ENCODE measurements around the gene NACC2. TPM values are rescaled to one million over a fixed set of nuclear protein-coding genes. Genes with fewer than 3 reads are reported as not detected.

NACC2 gene, protein sequence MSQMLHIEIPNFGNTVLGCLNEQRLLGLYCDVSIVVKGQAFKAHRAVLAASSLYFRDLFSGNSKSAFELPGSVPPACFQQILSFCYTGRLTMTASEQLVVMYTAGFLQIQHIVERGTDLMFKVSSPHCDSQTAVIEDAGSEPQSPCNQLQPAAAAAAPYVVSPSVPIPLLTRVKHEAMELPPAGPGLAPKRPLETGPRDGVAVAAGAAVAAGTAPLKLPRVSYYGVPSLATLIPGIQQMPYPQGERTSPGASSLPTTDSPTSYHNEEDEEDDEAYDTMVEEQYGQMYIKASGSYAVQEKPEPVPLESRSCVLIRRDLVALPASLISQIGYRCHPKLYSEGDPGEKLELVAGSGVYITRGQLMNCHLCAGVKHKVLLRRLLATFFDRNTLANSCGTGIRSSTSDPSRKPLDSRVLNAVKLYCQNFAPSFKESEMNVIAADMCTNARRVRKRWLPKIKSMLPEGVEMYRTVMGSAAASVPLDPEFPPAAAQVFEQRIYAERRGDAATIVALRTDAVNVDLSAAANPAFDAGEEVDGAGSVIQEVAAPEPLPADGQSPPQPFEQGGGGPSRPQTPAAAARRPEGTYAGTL
- total RNA-seq, result 10 to 100 TPM; 28.6 to 38.5 TPM
- long read RNA-seq, partial matches to known transcripts, result 0 of 41 reads
- long read RNA-seq, other reads (novel, unspliced or antisense), result 41 of 41 reads

DNA sequence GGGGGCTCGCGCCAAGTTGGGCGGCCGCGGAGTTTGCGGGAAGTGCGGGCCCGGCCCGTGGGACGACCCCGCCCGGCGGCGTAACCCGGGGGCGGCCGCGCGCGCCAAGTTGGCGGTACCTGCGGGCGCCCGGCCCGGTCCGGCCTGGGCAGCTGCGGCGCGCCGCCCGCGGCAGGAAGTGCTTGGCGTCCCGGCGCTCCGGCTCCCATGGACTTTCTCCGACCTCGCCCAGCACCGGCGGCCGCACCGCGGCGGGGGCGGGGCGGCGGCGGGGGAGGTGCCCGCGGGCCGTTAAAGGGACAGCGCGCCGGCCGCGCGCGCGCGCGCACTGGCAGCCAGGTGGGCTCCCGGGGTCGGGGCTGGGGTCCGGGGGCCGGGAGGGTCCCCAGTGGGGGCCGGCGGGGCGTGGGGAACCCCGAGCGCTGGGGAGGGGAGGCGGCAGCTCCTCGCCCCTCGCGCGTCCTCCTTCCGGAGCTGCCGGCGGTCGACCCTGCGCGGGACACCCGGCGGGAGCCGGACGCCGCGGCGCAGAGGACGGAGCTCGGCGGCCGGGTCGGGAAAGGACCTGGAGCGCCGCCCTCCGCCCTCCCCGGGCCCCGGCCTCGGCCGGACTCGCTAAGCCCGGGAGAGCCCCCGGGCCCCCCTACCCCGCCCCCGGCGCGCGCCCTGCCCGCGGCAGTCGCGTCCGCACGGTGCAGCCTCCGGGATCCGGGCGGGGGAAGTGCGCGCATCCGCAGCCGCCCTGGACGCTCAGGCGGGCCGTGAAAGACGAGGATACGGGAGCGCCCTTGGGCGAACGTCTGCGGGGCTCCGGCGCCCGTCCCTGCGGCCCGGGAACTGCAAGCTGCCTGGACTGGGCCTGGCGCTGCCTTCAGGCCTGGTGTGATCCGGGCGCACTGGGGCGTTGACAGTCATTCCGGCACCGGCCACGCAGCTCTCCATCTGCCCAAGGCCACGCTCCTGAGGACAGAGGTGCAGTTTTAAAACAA, at the start of gene NACC2:
Gene NACC2, minus strand, starts transcription at position 220 of the 989 bp plus-strand sequence. CDS start 44,768 bp downstream, outside the sequence.
- DNase-seq (peak; percentile 79), ATAC-seq (peak; percentile 33 to 56)
- intact Hi-C loops (cut with DNase I), result no loop called here

DNA sequence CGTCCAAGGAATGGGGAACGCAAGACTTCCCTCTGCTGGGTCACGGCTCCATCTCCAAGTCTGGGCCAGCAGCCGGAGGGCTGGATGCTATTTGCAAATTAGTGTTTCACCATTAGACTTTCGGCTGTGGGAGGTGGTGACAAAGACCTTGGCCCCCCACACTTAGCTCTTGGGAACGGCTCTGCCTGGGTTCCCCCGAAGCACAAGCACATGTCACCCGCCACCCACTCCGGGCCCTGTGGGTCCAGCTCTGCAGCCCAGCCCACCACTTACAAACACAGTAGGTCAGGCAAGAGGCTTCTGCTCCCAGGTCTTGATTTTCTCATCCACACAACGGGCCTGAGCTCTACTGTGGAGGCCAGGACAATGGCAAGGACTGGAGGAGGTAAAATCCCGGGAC, 49.4 kb upstream of the NACC2 start:
- no peak for ATAC-seq
- no peak for DNase-seq
- intact Hi-C loops (cut with DNase I), result loop anchor here in 1 of 2 donors (5.0 to 10.0 kb wide), 2 partner anchors 60 to 138 kb away; no protein-coding TSS in a partner anchor

DNA sequence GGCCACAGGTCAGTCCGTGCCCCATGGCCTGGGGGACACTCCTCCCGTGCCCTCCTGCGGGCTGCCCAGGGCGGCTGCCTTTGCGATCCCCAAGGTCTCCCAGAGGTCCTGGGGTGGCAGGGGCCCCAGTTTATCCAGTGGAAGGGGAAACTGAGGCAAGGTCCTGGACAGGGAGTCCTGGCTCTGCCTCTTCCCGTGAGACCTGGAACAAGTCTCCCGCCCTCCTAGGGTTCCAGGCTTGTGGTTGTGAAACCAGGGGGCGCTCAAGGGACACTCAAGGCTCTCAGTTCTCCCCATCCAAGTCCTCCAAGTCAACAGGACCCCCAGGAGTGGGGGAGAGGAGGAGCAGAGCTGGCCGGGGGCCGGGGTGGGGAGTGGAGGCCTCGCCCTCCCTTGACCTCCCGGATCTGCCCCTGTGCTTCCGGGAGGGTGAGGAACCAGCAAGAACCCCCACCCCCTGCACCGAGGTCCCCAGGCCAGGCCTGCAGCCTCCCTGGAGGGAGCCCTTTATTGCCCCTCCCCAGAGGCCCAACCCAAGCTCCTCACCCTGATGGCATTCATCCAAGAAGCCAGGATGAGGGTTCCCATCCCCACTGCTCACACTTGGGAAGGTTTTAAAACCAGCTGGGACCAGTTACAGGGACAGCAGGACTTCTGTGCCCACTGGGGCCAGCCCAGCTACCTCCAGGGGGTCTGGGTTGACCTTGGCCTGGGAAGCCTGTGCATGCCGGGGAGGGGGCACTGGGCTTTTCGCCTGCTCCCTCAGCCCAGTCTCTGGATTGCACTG, 48.3 kb upstream of the NACC2 start:
- intact Hi-C loops (cut with DNase I), result loop anchor here in 1 of 2 donors (5.0 to 10.0 kb wide), 2 partner anchors 59 to 139 kb away; no protein-coding TSS in a partner anchor
- ATAC-seq, result no peak

DNA sequence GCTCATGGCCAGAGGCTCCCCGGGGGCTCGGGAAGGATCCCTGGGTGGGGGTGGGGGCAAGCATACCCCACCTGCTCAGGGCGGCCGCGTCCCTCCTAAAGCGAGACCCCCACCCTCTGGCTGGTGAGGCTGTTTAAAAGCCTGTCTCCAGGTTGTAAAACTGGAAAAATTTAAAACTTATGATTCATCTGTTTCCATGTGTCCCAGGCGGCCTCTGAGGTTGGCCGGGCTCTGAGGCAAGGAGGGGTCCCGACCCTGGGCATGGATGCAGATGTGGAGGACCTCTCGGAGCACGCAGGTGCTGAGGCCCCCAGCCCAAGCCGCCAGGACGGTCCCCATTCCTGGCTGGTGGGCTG, 47.7 kb upstream of the NACC2 start:
- intact Hi-C loops (cut with DNase I), result loop anchor here in 1 of 2 donors (5.0 to 10.0 kb wide), 2 partner anchors 58 to 139 kb away; no protein-coding TSS in a partner anchor
- ATAC-seq (no peak), DNase-seq (no peak)

More for the DNA sequence above, 48.3 kb upstream of the NACC2 start:
- DNase-seq, result no peak

DNA sequence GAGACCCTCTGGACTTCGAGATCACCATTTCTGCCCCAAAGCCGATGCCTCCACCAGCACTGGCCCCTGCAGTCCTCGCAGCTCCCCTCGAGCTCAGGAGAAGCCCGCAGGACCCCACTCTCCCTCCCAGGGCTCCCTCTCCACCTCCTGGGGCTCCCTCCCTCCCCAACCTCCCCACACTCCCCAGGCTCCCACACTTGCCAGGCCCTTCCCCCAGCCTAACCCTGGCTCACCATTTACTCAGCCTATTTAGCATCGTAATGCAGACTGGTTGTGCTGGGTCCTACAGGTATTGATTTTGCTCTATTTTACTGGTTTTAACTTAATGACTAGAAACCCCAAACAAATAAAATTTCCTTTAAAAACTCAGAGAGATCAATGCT, 47.3 kb upstream of the NACC2 start:
- ATAC-seq (no peak), DNase-seq (no peak)
- intact Hi-C loops (cut with DNase I), result loop anchor here in 1 of 2 donors (5.0 to 10.0 kb wide), 2 partner anchors 58 to 140 kb away; no protein-coding TSS in a partner anchor

DNA sequence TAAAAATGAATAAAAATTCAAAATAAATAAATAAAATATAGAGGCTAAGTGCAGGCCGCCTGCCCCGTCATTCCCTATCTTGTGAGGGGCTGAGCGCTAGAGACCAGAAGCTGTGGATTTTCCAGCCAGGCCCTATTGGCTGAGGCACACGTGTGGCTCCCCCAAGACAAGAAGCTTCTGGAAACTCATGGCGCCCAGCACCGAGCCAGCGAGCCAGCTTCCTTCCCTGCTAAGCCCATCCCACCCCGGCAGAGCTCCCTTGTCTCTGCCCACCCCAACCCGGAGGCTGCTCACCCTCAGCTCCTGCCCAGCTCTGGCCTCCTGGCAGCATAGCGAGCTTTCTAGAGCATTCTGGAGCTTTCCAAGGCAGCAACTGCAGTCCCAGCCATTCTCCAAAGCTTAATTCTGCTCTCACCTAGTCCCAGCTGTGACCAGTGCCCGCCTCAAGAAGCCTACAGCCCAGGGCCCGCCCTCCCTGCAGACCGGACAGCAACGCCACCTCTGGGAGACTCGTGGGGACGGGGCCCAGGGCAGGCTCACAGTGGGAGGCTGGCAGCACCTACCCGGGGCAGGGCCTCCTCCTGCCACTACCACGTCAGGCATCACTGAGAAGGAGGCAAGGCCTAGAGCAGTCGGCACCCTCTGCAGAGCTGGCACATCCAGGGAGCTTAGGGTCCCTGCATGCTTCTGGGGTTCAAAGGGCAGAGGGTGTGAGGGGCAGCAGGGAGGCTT, 46.8 kb upstream of the NACC2 start:
- ATAC-seq (no peak), DNase-seq (no peak)
- intact Hi-C loops (cut with DNase I), result loop anchor here in 1 of 2 donors (5.0 to 10.0 kb wide), 2 partner anchors 57 to 140 kb away; no protein-coding TSS in a partner anchor

DNA sequence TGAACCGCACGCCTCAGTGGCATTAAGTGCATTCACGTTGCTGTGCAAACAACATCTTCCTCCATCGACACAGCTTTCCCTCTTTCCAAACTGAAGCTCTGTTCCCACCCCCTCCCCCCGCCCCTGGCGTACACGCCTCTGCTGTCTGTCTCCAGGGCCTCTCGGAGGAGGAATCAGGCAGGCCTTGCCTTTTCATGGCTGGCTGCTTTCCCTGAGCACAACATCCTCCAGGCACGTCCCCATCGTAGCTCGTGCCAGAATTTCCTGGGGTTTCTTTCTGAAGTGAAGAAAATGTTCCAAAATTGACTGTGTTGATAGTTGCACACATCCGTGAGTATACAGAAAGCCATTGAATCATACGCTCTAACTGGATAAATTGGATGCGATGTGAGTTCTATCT, 45.9 kb upstream of the NACC2 start:
- DNase-seq, result peak; percentile 60

DNA sequence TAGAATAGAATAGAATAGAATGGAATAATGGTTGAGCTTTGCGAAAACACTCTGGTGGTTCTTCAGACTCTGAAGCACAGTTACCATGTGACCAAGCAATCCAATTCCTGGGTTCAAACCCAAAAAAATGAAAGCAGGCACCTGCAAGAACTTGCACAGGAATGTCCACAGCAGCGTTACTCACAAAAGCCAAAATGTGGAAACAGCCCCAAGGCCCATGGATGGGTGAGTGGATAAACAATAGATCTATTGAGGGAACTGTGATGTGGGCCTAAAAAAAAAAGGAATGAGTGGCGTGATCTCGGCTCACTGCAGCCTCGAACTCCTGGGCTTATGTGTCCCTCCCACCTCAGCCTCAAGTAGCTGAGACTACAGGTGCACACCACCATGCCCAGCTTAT, 45.0 kb upstream of the NACC2 start:
- intact Hi-C loops (cut with DNase I), result loop anchor here in 1 of 2 donors (5.0 to 10.0 kb wide), 2 partner anchors 55 to 142 kb away; no protein-coding TSS in a partner anchor
- DNase-seq (no peak), ATAC-seq (no peak)

More for the DNA sequence above, 45.9 kb upstream of the NACC2 start:
- ATAC-seq, result peak; percentile 38 to 58
- intact Hi-C loops (cut with DNase I), result loop anchor here in 1 of 2 donors (5.0 to 10.0 kb wide), 2 partner anchors 56 to 141 kb away; no protein-coding TSS in a partner anchor

DNA sequence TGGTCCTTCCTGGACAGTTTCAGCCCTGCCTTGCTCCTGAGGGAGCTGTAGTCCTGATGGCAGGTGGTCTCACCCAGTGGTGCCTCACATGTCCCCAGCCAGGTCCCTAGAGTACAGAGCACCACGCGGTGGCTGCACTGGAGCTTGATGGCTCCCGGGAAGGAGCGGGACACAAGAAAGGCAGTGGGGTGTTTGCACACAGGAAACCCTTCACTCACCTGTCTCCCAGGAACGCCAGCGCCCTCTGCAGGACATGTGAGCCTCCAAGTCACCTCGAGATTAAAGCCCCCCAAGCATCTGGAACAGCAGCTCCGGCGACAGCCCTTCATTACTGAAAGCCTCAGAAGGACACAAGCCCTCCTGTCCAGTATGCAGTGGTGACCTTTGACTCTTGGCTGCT, 43.5 kb upstream of the NACC2 start:
- no peak for DNase-seq

DNA sequence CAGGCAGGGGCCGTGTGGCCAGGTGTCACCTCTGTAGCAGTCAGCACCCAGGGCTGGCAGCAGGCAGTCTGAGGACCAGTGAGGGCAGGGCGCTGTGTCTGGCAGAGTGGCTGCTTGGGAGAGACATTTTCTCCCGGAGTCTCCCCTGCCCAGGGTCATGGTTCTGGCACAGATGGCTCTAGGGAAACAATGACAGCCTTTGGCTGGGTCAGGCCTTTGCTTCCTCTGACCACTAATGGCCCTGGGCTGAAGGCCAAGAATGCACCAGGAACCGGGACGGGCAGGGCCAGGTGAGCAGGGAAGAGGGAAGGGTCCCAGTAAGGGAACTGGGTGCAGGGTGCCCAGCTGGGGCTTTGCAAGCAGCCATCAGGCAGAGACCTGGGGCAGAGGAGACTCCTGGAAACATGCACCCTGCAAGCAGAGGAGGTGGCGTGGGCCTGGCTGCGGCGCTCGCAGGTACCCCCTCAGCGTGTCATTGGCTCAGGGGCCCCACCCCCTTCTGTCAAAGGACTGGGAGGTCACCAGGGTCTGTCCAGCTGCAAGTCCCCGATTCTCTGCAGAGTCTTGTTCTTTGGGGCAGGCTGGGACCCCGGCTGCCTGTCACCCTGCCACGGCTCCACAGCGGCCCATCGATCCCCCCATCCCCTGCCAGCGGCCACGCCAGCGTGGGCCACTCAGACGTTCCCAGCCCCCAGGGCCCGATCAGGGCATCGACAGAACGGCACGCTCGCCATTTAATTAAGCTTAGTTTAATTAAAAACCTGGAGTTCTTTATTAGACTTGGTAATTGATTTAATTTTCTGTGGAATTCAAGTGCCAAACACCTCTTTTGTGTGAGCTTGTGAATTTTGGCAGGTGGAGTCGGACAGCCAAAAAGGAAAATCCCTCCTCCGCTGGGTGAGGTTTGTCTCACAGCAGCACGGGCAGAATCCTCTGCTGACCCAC, 42.5 kb upstream of the NACC2 start:
- DNase-seq (no peak), ATAC-seq (no peak)
- intact Hi-C loops (cut with DNase I), result no loop called here

More for the DNA sequence above, 43.5 kb upstream of the NACC2 start:
- ATAC-seq, result no peak
- intact Hi-C loops (cut with DNase I), result no loop called here

DNA sequence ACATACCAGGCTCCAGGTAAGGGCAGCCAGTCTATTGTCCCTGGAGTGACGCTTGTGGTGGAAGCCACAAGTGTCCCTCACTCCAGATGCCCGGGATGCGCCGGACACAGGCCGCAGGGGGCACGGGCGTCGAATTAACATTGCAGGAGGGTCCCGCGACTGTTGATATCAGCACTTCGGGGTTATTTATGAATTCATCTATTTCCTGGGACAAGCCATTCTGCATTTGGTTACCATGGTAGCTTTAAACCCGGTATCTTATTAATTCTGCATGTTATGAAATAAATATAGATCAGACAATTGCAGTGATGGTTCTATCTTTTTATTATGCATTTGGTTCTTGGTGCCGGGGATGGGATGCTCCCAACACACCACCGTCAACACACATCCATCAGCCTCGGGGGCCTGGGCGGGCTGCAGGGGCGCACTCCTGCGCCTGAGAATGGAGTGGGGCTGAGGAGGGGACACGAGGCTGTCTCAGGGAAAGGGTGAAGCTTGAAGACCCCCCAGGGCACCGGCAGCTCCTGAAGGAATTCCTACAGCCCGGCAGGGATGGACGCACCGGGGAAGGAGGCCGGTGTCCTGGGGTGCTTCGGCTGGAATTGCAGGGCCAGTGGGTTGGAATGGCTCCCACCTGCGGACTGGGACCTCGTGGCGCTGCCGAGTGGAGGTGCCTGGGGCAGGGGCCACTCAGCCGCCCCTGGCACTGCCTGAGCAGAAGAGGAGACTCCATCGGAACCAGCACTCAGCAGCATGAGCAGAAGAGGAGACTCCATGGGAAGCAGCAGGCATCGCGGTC, 41.2 kb upstream of the NACC2 start:
- intact Hi-C loops (cut with DNase I), result no loop called here
- no peak for DNase-seq
- no peak for ATAC-seq

DNA sequence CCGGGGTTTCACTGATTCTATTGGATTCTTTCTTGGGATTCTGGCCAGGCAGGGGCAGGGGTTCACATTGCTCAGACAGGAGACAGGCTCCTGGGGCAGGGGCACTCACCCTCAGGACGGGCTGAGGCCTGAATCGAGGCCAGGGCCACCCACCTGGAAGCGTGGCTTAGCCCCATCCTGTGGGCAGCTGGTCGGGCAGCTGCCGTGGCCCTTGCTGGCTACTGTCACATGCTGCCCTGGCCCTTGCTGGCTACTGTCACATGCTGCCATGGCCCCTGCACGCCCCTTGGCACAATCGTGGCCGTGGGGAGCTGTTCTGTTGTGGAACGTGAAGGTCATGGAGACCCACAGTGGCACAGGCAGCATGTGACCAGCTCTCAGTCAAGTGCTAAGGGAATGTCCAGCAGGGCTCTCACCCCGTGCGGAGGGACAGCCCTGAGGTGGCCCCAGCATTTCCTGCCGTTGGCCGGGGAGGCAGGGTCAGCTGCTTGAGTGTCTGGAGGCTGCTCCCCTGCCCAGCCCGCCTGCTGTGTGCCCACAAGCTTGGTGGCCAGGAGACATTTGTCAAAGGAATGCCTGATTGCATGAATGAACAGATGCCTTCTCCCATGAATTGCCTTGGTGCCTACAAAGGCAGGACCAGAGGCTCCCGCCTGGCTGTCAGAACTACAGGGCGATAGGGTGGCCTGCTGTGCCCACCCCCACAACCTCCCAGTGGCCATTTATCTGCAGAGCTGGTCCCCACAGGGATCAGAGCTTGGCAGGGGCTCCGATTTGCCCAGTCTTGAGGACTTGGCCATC, 40.4 kb upstream of the NACC2 start:
- no peak for ATAC-seq
- intact Hi-C loops (cut with DNase I), result loop anchor here in 1 of 2 donors (2.0 kb wide), 1 partner anchor 147 kb away; no protein-coding TSS in a partner anchor
- DNase-seq, result no peak

DNA sequence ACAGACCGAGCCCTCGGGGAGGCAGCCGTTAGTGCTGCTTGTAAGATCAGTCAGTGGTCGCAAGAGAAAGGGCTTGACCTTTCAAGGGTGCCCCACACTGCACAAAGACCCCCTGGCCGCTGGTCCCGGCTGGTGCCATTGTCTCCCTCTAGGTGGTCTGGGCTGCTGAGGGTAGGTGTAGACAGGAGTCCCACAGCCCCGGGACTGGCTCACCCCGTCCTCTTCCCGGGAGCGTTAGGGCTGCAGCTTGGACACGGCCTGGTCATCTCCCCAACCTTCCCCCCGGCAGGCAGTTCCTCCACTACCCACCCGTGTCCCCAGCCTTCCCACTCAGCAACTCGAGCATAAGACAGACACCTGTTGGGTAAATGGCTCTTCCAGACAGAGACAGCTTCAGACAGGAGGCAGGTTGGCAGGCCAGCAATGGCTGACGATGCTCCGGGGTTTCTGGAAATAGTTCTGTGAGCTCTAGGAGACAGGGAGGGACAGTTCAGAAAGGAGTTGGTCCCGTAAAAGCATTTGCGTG, 38.9 kb upstream of the NACC2 start:
- DNase-seq (no peak), ATAC-seq (no peak)
- intact Hi-C loops (cut with DNase I), result loop anchor here in 1 of 2 donors (2.0 kb wide), 1 partner anchor 149 kb away; no protein-coding TSS in a partner anchor

Data from left cardiac atrium (tissue), 4 donors.